Breast epithelium (tissue), 3 donors: ENCODE data around the gene ADD2.

Experiments
- CTCF ChIP-seq, 3 donors: fragments of 450-650 bp; IDR thresholded peaks; one replicate each; pipeline ENCODE4 v1.5.1; 2016 to 2017; ENCODE audit warnings: antibody characterized with exemption in 3 of 3, mild to moderate bottlenecking in 3 of 3, moderate library complexity in 3 of 3
- POLR2A ChIP-seq: fragments of 450-650 bp; IDR thresholded peaks from one replicate; pipeline ENCODE4 v1.6.1; 2016; ENCODE audit warnings: antibody characterized with exemption, mild to moderate bottlenecking, moderate library complexity

- TF ChIP-seq CTCF (IDR thresholded peaks at IDR 0.05) (no peak), POLR2A (no peak)
Observed at GRCh38 chr2:70712916-70713315, 55.1 kb downstream of the ADD2 start.
